Duodenal mucosa (tissue), 2 donors: ENCODE data around the gene ERO1A.

Source experiments
- H3K27ac ChIP-seq: one replicate; pipeline ENCODE4 v1.7.0; 2013; ENCODE audit warnings: low read depth, low read length
- H3K27me3 ChIP-seq, 2 donors: one replicate each; pipeline ENCODE4 v1.7.0; 2013; ENCODE audit warnings: low read length in 2 of 2, control low read depth in 1 of 2; ENCODE audit not compliant: insufficient read depth in 2 of 2, control insufficient read depth in 1 of 2
- H3K36me3 ChIP-seq, 2 donors: one replicate each; pipeline ENCODE4 v1.7.0; 2013; ENCODE audit warnings: low read length in 2 of 2, control low read depth in 1 of 2; ENCODE audit not compliant: insufficient read depth in 2 of 2, control insufficient read depth in 1 of 2
- H3K4me1 ChIP-seq, 2 donors: one replicate each; pipeline ENCODE4 v1.7.0; 2013; ENCODE audit warnings: low read length in 2 of 2, control low read depth in 1 of 2; ENCODE audit not compliant: insufficient read depth in 2 of 2, control insufficient read depth in 1 of 2
- H3K4me3 ChIP-seq, 2 donors: one replicate each; pipeline ENCODE4 v1.7.0; 2013; ENCODE audit warnings: low read length in 2 of 2, low read depth in 1 of 2
- H3K9ac ChIP-seq, 2 donors: one replicate each; pipeline ENCODE4 v1.7.0; 2013; ENCODE audit warnings: low read length in 2 of 2, low read depth in 1 of 2
- H3K9me3 ChIP-seq, 2 donors: one replicate each; pipeline ENCODE4 v1.7.0; 2013; ENCODE audit warnings: low read length in 2 of 2, control low read depth in 1 of 2; ENCODE audit not compliant: control insufficient read depth in 1 of 2

ERO1A gene

GRCh38 chr14:52700701-52701172, 5.4 kb upstream of the ERO1A start:
- Histone ChIP-seq H3K27me3 (no peaks in the 10 kb centered on the region), H3K27ac (no peak overlapping the region), H3K4me1 (peaks cover 6 to 17% of the 10 kb centered on the region in 2 donors), H3K9ac (peak overlapping the region in 1 of 2 donors; percentile 39), H3K9me3 (no peaks in the 10 kb centered on the region), H3K36me3 (no peaks in the 10 kb centered on the region), H3K4me3 (no peak overlapping the region)

DNA sequence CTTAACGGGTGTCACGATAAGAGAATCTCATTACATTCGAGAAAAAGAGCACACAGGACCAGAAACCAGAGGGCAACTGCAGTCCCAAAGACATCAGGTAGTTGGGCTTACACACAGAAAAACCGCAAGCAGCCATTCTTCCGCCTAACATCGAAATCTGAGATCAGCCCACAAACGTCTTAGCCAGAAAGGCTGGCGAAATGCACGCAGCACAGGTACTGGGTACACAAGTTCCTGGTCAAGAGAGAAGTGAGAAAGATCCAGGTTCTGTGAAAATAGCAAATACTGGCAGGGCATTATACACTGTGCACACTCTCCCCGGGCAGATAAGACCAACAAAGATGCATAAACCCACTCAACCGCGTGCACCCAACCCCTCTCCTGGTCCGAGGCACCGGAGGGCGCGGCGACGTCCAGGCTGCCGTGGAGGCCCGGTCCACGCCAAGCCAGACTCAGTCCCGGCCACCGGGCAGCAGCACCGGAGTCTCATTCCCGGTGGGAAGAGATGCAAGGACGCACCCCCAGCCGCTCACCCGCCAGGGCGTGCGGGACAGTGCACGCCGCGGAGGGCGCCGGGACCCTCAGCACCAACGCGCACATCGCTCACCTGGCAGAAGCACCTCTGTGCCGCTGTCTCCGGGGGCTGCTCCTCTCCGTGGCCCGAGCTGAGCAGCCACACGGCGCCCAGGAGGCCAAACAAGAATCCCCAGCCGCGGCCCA, 437 bp downstream of the ERO1A start:
- Histone ChIP-seq H3K9ac (peak overlapping the region; percentile 87 to 98), H3K27me3 (no peaks in the 10 kb centered on the region), H3K4me3 (peak overlapping the region; percentile 82 to 99), H3K4me1 (peaks cover 17 to 19% of the 10 kb centered on the region in 2 donors), H3K36me3 (no peaks in the 10 kb centered on the region), H3K27ac (peak overlapping the region; percentile 99), H3K9me3 (no peaks in the 10 kb centered on the region)

- Histone ChIP-seq H3K4me1 (peaks cover 19 to 20% of the 10 kb centered on the region in 2 donors), H3K27ac (no peak overlapping the region), H3K4me3 (no peak overlapping the region), H3K27me3 (no peaks in the 10 kb centered on the region), H3K9ac (peak overlapping the region in 1 of 2 donors; percentile 98), H3K36me3 (no peaks in the 10 kb centered on the region), H3K9me3 (no peaks in the 10 kb centered on the region)
These were observed 1.8 kb downstream of the ERO1A start for GRCh38 chr14:52693532-52693931.

DNA sequence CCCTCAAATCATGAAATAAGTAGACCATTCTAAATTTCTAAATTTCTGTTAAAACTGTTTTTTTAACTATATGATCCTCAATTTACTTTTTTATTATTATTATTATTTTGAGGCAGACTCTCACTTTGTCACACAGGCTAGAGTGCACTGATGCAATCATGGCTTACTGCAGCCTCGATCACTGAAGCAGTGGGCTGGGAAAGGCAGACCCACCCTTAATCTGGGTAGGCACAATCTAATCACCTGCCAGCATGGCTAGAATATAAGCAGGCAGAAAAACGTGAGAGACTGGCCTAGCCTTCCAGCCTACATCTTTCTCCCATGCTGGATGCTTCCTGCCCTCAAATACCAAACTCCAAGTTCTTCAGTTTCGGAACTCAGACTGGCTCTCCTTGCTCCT, 2.3 kb downstream of the ERO1A start:
- no peak overlapping the region for H3K9ac ChIP-seq
- no peaks in the 10 kb centered on the region for H3K9me3 ChIP-seq
- H3K27ac ChIP-seq, result no peak overlapping the region
- no peaks in the 10 kb centered on the region for H3K36me3 ChIP-seq
- H3K4me1 ChIP-seq, result peaks cover 20 to 21% of the 10 kb centered on the region in 2 donors
- H3K4me3 ChIP-seq, result no peak overlapping the region
- no peaks in the 10 kb centered on the region for H3K27me3 ChIP-seq

DNA sequence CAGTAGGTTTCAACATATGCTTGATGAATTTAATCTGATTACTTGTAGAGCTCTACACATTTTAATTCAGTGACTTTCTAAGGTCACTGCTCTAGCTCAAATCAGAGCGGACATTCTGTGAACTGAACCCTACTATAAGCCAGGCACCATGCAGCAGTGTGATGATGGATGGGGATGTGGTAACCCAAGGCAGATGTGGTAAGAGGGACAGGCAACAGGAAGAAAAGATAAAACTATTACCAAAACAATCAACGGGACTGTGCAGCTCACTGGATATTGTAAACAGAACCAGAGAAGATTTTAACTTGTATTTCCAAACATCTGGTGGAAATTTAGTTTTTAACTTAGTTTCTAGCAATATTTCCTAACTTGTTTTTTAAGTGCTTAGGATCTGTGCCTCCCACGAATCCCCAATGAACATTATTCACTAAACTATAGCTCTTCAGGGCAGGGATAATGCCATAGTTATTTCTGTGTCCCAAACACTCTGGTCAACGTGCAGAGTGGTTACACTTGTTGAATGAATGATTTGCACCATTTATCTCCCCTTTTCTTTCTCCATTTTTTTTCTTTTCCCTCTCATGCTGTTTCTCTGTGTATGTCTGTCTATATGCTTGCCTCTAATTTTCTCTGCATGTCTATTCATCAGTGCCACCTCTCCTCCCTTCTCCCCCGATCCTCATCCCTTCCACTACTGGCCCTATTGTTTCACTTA, 3.0 kb downstream of the ERO1A start:
- Histone ChIP-seq H3K9ac (no peak overlapping the region), H3K27me3 (no peaks in the 10 kb centered on the region), H3K9me3 (no peaks in the 10 kb centered on the region), H3K4me3 (peak overlapping the region in 1 of 2 donors; percentile 3), H3K27ac (no peak overlapping the region), H3K4me1 (peaks cover 25 to 27% of the 10 kb centered on the region in 2 donors), H3K36me3 (no peaks in the 10 kb centered on the region)

DNA sequence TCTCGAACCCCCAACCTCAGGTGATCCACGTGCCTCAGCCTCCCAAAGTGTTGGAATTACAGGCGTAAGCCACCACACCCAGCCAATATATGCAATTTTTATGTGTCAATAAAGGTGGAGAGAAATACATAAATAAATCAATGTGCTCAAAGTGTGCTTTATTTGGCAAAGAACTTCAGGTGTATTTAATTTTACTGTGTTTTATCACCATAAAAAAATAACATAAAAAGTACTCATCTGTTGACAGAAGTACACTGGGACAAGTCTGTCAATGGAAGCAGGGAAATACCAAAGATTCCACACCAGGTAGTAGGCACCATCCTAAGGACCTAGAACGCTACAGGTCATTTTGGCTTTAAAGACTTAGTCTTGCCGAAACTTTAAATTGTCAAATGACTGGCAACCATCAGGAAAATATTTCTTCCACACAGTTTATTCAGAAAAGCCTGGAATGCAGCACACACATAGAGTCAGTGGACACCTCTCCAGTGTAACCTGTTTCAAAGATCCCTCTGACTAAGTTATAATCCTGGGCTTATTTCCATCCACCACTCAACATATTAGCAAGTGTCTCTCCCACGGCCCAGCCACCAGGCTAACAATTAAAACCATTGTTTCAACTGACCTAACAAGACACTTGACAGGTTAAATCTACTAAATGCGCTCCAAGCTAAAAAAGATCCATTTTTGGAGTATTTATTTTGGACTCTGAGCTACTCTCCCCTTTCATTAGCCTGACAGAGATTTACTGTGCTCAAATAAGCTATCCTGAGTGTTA, 4.2 kb downstream of the ERO1A start:
- Histone ChIP-seq H3K36me3 (no peaks in the 10 kb centered on the region), H3K4me1 (peaks cover 26 to 27% of the 10 kb centered on the region in 2 donors), H3K27me3 (no peaks in the 10 kb centered on the region), H3K27ac (no peak overlapping the region), H3K9ac (no peak overlapping the region), H3K9me3 (no peaks in the 10 kb centered on the region), H3K4me3 (no peak overlapping the region)

DNA sequence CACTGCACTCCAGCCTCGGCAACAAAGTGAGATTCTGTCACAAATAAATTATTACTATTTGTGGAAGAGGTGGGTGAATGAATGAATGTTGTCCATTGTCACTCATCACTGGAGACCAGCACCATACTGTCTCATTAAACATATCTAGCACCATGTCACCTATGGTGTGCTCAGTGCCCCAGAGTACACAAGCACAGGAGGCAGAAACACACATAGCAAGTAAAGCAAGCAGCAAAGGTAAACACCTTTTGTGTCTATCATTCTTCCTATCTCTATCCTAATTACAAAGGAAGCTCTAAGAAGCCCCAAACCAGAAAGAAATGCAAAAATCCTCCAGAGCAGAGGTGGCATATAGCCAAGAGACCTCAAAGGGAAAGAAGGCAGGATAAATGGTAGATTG, 9.2 kb downstream of the ERO1A start:
- no peaks in the 10 kb centered on the region for H3K27me3 ChIP-seq
- H3K27ac ChIP-seq, result no peak overlapping the region
- peaks cover 0 to under 1% of the 10 kb centered on the region in 2 donors for H3K36me3 ChIP-seq
- no peaks in the 10 kb centered on the region for H3K9me3 ChIP-seq
- no peak overlapping the region for H3K4me3 ChIP-seq
- peaks cover 10 to 18% of the 10 kb centered on the region in 2 donors for H3K4me1 ChIP-seq
- H3K9ac ChIP-seq, result no peak overlapping the region

DNA sequence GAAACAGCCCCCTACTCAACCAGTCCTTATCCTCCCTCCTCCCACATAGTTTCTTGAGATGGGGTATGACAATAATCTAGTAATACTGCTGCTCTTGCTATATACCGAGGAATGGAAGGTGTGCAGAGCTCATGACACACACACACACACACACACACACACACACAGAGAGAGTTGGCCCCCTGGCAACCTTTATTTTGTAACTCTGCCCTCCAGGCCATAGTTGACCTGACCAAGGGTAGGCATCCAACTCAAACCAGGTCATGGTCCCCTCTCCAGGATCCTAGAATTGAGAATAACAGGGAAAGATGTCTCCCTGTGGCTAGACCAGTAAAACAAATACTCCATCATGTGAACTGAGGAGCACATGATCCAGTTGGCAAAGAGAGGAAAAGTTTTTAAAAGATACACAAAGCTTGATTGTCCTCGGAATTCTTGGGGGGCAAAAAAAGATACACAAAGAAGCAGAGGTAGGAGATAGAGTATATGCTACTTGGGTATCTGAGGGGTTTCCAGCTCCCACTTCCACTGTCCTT, 11.3 kb downstream of the ERO1A start:
- Histone ChIP-seq H3K9me3 (no peaks in the 10 kb centered on the region), H3K27ac (no peak overlapping the region)

GRCh38 chr14:52678591-52678990, 16.8 kb downstream of the ERO1A start:
- Histone ChIP-seq H3K36me3 (peaks cover 3 to 25% of the 10 kb centered on the region in 2 donors), H3K4me3 (no peak overlapping the region), H3K27ac (no peak overlapping the region), H3K9ac (no peak overlapping the region), H3K4me1 (no peaks in the 10 kb centered on the region), H3K9me3 (no peaks in the 10 kb centered on the region), H3K27me3 (no peaks in the 10 kb centered on the region)

More for the DNA sequence above, 11.3 kb downstream of the ERO1A start:
- Histone ChIP-seq H3K9ac (no peak overlapping the region), H3K36me3 (peaks cover 0 to 8% of the 10 kb centered on the region in 2 donors), H3K4me1 (peaks cover 10 to 14% of the 10 kb centered on the region in 2 donors), H3K4me3 (no peak overlapping the region), H3K27me3 (no peaks in the 10 kb centered on the region)
